Mammary epithelial cell (primary cell): ENCODE data around the gene NECTIN2.

ENCODE experiments used
- CTCF ChIP-seq, 2 donors: IDR thresholded peaks in 1 of 2; conservative IDR thresholded peaks in 1 of 2; 2 replicates each; pipeline ENCODE4 v1.5.1; 2011 to 2012; ENCODE audit warnings: inconsistent platforms in 2 of 2, low read length in 2 of 2, mild to moderate bottlenecking in 2 of 2, control low read depth in 1 of 2, low read depth in 1 of 2; ENCODE audit not compliant: insufficient read depth in 1 of 2; ENCODE audit errors: extremely low read depth in 1 of 2
- EZH2 ChIP-seq: IDR thresholded peaks from 2 replicates; pipeline ENCODE4 v1.6.1; 2012; ENCODE audit warnings: low read length, inconsistent platforms, borderline replicate concordance

- no peak for TF ChIP-seq CTCF (conservative IDR thresholded peaks at IDR 0.05 in 1 of 2, IDR thresholded peaks at IDR 0.05 in 1 of 2; ENCODE audit: extremely low read depth in 1 of 2, insufficient read depth in 1 of 2, low read depth in 1 of 2, low read length in 2 of 2)
- no peak for TF ChIP-seq EZH2
Measured at GRCh38 chr19:44892932-44893331, 46.8 kb downstream of the NECTIN2 start.
